Lower leg skin (tissue), 3 donors: ENCODE results near the gene PTGDR2.

Experiments used
- CTCF ChIP-seq, 3 donors: fragments of 450-650 bp; IDR thresholded peaks; one replicate each; pipeline ENCODE4 v1.5.1; 2016; ENCODE audit warnings: antibody characterized with exemption in 3 of 3, mild to moderate bottlenecking in 3 of 3, moderate library complexity in 2 of 3
- POLR2A ChIP-seq, 2 donors: fragments of 450-650 bp; IDR thresholded peaks; one replicate each; pipeline ENCODE4 v1.6.1; 2016 to 2017; ENCODE audit warnings: antibody characterized with exemption in 2 of 2, mild to moderate bottlenecking in 1 of 2, moderate library complexity in 1 of 2

- TF ChIP-seq CTCF (IDR thresholded peaks at IDR 0.05) (no peak), POLR2A (IDR thresholded peaks at IDR 0.05) (no peak)
Observed at GRCh38 chr11:60895687-60896086, 39.9 kb upstream of the PTGDR2 start.
